Activated naive CD4-positive, alpha-beta T cell treated with anti-CD3 and anti-CD28 coated beads, Interleukin-2, amount 50 U/mL, for 72 hours (primary cell): ENCODE results near the gene NOTCH2. TPM values are rescaled to one million over a fixed set of nuclear protein-coding genes. Genes with fewer than 3 reads are reported as not detected.

ENCODE experiments used
- total RNA-seq, 2 donors: library from RNA; stranded (reverse); gene quantifications; one replicate each; pipeline ENCODE4 v1.2.3, GENCODE V29; 2022

The NOTCH2 gene
- total RNA-seq, 2 donors from 2014 or later, result 42.6 to 79.6 TPM

Other genes starting within 250 kb of the NOTCH2 start
- gene ADAM30, start 173.1 kb downstream of the NOTCH2 start, total RNA-seq, result not detected
- 10 to 100 TPM; 21.2 to 31.1 TPM for gene SEC22B, start 106.9 kb upstream of the NOTCH2 start, total RNA-seq